ENCODE results near the gene NKAIN4. TPM values are rescaled to one million over a fixed set of nuclear protein-coding genes. Genes with fewer than 3 reads are reported as not detected.

The NKAIN4 gene
- total RNA-seq, 1 donor from 2014 or later: not detected

DNA sequence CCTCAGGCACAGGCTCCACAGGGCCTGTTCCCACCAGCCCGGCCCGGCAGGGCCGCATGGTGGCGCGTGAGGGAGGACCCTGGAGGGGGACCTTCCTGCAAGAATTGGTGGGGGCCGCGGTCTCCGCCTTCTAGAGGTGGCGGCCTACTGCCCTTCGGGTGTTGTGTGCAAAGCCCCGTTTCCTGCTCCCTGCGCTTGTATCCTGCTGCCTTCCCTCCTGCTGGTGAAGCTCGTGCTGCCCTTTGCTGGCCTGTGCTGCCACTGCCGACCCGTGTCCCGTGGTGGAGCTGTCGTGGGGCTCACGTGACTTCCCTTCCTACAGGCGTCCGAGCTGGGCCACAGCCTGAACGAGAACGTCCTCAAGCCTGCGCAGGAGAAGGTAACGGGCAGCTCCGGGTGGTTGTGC, 30.3 kb upstream of the NKAIN4 start:
- Histone ChIP-seq H3K27me3 (ENCODE audit: low read depth) (no peaks in the 10 kb centered on the region), H3K4me1 (peaks cover 6% of the 10 kb centered on the region), H3K9me3 (replicated peaks) (no peaks in the 10 kb centered on the region), H3K4me3 (no peak overlapping the region), H3K27ac (replicated peaks) (no peak overlapping the region), H3K36me3 (peaks cover 68% of the 10 kb centered on the region)
- intact Hi-C loops (cut with micrococcal nuclease): no loop called here
- DNase-seq: no peak
- TF ChIP-seq, protein P1, sequence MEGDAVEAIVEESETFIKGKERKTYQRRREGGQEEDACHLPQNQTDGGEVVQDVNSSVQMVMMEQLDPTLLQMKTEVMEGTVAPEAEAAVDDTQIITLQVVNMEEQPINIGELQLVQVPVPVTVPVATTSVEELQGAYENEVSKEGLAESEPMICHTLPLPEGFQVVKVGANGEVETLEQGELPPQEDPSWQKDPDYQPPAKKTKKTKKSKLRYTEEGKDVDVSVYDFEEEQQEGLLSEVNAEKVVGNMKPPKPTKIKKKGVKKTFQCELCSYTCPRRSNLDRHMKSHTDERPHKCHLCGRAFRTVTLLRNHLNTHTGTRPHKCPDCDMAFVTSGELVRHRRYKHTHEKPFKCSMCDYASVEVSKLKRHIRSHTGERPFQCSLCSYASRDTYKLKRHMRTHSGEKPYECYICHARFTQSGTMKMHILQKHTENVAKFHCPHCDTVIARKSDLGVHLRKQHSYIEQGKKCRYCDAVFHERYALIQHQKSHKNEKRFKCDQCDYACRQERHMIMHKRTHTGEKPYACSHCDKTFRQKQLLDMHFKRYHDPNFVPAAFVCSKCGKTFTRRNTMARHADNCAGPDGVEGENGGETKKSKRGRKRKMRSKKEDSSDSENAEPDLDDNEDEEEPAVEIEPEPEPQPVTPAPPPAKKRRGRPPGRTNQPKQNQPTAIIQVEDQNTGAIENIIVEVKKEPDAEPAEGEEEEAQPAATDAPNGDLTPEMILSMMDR (IDR thresholded peaks at IDR 0.05; ENCODE audit: borderline replicate concordance): no peak

DNA sequence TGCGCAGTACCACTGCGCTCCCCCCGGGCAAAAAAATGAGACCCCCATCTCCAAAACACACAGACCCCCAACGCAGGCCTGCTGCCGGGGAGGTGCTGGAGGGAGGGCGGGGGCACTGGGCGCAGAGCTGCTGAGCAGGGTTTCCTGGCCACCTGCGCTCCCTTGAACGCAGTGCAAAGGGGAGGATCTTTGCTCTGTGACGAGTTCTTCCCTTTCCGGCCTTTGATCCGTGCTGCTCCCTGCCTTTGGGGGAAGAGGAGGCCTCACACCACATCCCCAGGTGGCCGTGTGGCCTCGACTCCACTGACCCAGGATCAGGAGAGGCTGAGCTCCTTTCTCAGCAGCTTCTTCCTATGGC, 29.8 kb upstream of the NKAIN4 start:
- intact Hi-C loops (cut with micrococcal nuclease): no loop called here
- H3K9me3 ChIP-seq (replicated peaks): no peaks in the 10 kb centered on the region
- H3K27me3 ChIP-seq (ENCODE audit: low read depth): no peaks in the 10 kb centered on the region
- H3K4me1 ChIP-seq: peaks cover 11% of the 10 kb centered on the region
- no peak for DNase-seq
- peaks cover 68% of the 10 kb centered on the region for H3K36me3 ChIP-seq
- TF ChIP-seq, protein P1 (IDR thresholded peaks at IDR 0.05; ENCODE audit: borderline replicate concordance): no peak
- no peak overlapping the region for H3K4me3 ChIP-seq
- no peak overlapping the region for H3K27ac ChIP-seq (replicated peaks)

DNA sequence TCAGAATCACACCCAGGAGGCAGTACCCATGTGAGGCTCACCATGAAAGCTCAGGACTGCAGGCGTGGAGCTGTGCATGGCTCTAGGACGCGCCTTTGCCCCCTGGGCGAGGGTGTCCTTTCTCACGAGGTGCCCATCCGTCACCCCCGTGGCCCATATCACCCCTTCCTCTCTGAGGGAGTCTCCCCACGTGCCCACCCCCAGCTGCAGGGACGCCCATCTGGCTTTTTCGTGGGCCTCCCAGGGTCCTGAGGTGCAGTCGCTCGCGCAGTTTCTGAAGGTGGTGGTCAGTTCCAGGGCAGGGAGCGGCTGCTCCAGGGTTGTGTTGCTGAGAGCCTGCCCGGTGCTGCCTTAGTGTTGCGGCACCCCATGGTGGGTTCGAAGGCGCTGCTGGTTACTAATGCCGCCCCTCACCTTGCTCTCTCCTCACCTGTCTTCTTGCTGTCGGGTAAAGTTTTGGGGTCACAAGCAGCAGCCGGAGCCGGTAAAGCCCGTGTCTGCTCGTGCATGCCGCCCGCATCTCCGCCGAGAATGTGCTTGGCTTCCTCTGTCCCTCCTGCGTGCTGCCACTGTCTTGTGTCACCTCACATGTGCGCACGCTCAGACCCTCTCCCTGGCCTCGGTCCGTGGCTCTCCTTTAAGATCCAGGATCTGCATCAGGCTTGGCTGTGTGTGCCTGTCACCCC, 29.3 kb upstream of the NKAIN4 start:
- Histone ChIP-seq H3K27me3 (ENCODE audit: low read depth) (no peaks in the 10 kb centered on the region), H3K9me3 (replicated peaks) (no peaks in the 10 kb centered on the region), H3K4me3 (no peak overlapping the region), H3K4me1 (peaks cover 16% of the 10 kb centered on the region), H3K27ac (replicated peaks) (no peak overlapping the region), H3K36me3 (peaks cover 68% of the 10 kb centered on the region)
- intact Hi-C loops (cut with micrococcal nuclease): no loop called here
- TF ChIP-seq, protein P1 (IDR thresholded peaks at IDR 0.05; ENCODE audit: borderline replicate concordance): no peak
- DNase-seq: no peak

DNA sequence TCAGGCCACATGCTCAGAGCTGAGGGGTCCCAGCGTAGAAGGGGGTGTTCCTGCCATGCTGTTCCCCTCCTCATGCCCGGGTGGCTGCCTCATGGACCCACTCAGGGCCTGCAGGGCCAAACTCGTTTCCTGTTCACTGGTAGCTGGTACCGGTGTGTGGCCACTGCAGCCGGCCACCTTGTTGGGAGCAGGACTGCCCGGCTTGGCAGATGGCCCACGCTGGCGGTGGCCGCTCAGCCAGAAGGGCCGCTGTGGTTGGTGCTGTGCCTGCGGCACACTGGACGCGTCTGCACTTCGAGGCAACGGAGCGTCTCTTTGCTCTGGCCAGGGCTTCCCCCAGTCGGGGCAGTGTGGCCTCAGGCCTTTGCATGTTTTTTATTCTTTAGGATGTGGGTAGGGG, 28.7 kb upstream of the NKAIN4 start:
- H3K36me3 ChIP-seq: peaks cover 68% of the 10 kb centered on the region
- no peak overlapping the region for H3K4me3 ChIP-seq
- TF ChIP-seq, protein P1 (IDR thresholded peaks at IDR 0.05; ENCODE audit: borderline replicate concordance): no peak
- H3K4me1 ChIP-seq: peaks cover 17% of the 10 kb centered on the region
- intact Hi-C loops (cut with micrococcal nuclease): no loop called here
- H3K27ac ChIP-seq (replicated peaks): no peak overlapping the region
- H3K27me3 ChIP-seq (ENCODE audit: low read depth): no peaks in the 10 kb centered on the region
- DNase-seq: no peak
- H3K9me3 ChIP-seq (replicated peaks): no peaks in the 10 kb centered on the region

DNA sequence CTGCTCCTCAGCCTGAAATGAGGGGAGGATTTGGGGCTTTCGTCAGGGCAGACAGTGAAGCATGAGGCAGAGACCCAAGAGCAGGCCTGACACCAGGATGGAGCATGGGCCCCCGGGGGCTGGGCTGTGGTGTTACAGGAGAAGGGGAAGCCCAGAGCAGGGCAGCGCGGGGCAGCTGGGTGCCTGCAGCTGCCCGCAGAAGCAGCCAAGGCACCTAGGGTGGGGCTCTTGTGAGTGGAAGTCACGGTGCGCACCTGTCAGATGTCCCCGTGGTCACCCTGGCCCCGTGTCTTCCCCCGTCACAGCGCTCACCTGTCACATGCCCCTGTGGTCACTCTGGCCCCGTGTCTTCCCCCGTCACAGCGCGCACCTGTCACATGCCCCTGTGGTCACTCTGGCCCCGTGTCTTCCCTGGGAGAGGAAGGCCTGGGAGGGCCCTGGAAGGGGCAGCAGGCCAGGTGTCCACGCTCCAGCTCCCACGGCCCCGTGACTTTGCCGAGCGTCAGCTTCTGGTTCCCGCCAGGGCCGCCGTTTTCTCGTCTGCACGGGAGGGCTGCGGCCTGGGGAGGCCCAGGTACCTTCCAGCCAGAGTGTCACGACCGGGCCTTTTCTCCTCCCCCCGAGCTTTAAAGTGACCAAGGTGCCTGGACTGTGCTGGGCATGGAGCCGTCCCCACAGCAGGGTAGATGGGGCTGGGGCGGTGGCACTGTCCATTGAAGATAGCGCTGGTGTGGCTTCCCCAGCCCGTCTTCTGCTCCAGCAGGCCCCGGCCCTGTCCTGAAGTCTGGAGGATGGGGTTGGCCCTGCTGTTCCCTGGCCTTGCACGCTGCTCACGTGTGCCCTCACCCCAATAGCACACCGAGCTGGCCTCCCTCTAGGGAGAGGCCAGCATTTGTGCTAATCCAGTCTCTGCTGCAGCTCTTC, 27.7 kb upstream of the NKAIN4 start:
- H3K36me3 ChIP-seq: peaks cover 70% of the 10 kb centered on the region
- intact Hi-C loops (cut with micrococcal nuclease): no loop called here
- peaks cover 17% of the 10 kb centered on the region for H3K4me1 ChIP-seq
- TF ChIP-seq, protein P1 (IDR thresholded peaks at IDR 0.05; ENCODE audit: borderline replicate concordance): no peak
- no peak overlapping the region for H3K27ac ChIP-seq (replicated peaks)
- no peaks in the 10 kb centered on the region for H3K27me3 ChIP-seq (ENCODE audit: low read depth)
- DNase-seq: no peak
- H3K4me3 ChIP-seq: no peak overlapping the region
- H3K9me3 ChIP-seq (replicated peaks): no peaks in the 10 kb centered on the region
